Glutamatergic neuron (in vitro differentiated cells): ENCODE measurements around the gene DYNLT3. TPM values are rescaled to one million over a fixed set of nuclear protein-coding genes. Genes with fewer than 3 reads are reported as not detected.

ENCODE experiments used
- DNase-seq: peaks from one replicate; pipeline ENCODE4 v3.0.0; 2022
- H3K27ac Mint-ChIP-seq: one replicate; pipeline ENCODE4 v1.8.0; 2020; ENCODE audit warnings: mild to moderate bottlenecking, mixed read lengths, inconsistent platforms; ENCODE audit not compliant: unreplicated experiment
- H3K27me3 Mint-ChIP-seq: one replicate; pipeline ENCODE4 v1.8.0; 2020; ENCODE audit warnings: mild to moderate bottlenecking, moderate library complexity, mixed read lengths, inconsistent platforms; ENCODE audit not compliant: unreplicated experiment
- H3K36me3 Mint-ChIP-seq: one replicate; pipeline ENCODE4 v1.8.0; 2020; ENCODE audit warnings: mild to moderate bottlenecking, mixed read lengths, inconsistent platforms; ENCODE audit not compliant: unreplicated experiment
- H3K4me1 Mint-ChIP-seq: one replicate; pipeline ENCODE4 v1.8.0; 2020; ENCODE audit warnings: mild to moderate bottlenecking, low read depth, mixed read lengths, inconsistent platforms; ENCODE audit not compliant: unreplicated experiment
- H3K4me3 Mint-ChIP-seq: one replicate; pipeline ENCODE4 v1.8.0; 2020; ENCODE audit warnings: mild to moderate bottlenecking, mixed read lengths, inconsistent platforms; ENCODE audit not compliant: unreplicated experiment
- H3K9me3 Mint-ChIP-seq: one replicate; pipeline ENCODE4 v1.8.0; 2020; ENCODE audit warnings: mild to moderate bottlenecking, moderate library complexity, mixed read lengths, inconsistent platforms; ENCODE audit not compliant: unreplicated experiment
- total RNA-seq: library from RNA; stranded (reverse); fragmentation: NEBNext Ultra II Directional; extraction: Animal tissue kit (Norgen Biotek cat#: 25700); gene quantifications from one replicate; pipeline ENCODE4 v1.2.1, GENCODE V29; 2021; ENCODE audit not compliant: unreplicated experiment
- TF ChIP-seq, protein P1 (sequence below): fragments of 200-600 bp; sonication (generic); IDR thresholded peaks from one replicate; pipeline ENCODE4 v1.5.0; 2021; ENCODE audit not compliant: partially characterized antibody, unreplicated experiment

DYNLT3 gene
- total RNA-seq, 1 donor from 2014 or later = 13.4 TPM

- no peak for DNase-seq
- Mint-ChIP-seq H3K27ac (no peak overlapping the region), H3K27me3 (no peaks in the 10 kb centered on the region), H3K9me3 (peaks cover 1% of the 10 kb centered on the region), H3K4me3 (no peak overlapping the region), H3K36me3 (no peaks in the 10 kb centered on the region), H3K4me1 (no peaks in the 10 kb centered on the region)
- TF ChIP-seq, protein P1, sequence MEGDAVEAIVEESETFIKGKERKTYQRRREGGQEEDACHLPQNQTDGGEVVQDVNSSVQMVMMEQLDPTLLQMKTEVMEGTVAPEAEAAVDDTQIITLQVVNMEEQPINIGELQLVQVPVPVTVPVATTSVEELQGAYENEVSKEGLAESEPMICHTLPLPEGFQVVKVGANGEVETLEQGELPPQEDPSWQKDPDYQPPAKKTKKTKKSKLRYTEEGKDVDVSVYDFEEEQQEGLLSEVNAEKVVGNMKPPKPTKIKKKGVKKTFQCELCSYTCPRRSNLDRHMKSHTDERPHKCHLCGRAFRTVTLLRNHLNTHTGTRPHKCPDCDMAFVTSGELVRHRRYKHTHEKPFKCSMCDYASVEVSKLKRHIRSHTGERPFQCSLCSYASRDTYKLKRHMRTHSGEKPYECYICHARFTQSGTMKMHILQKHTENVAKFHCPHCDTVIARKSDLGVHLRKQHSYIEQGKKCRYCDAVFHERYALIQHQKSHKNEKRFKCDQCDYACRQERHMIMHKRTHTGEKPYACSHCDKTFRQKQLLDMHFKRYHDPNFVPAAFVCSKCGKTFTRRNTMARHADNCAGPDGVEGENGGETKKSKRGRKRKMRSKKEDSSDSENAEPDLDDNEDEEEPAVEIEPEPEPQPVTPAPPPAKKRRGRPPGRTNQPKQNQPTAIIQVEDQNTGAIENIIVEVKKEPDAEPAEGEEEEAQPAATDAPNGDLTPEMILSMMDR = no peak
Measured at GRCh38 chrX:37862851-37863250, 15.5 kb upstream of the DYNLT3 start.

- Mint-ChIP-seq H3K4me1 (no peaks in the 10 kb centered on the region), H3K4me3 (no peak overlapping the region), H3K36me3 (no peaks in the 10 kb centered on the region), H3K9me3 (no peaks in the 10 kb centered on the region), H3K27ac (no peak overlapping the region), H3K27me3 (no peaks in the 10 kb centered on the region)
- DNase-seq = no peak
- TF ChIP-seq, protein P1 = no peak
Measured at GRCh38 chrX:37860721-37861120, 13.3 kb upstream of the DYNLT3 start.

DNA sequence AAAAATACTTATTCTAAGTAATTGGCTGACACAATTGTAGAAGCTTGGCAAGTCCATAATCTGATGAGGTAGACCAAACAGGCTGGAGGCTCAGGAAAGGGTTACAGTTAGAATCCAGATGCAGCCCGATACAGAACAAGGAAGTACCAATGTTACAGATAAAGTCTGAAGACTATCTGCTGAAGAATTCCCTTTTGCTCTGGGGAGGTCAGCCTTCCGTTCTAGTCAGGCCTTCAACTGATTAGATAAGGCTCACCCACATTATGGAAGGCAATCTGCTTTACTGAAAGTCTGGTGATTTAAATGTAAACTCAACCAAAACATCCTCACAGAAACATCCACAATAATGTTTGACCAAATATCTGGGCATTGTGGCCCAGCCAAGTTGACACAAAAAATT, 7.4 kb upstream of the DYNLT3 start:
- Mint-ChIP-seq H3K9me3 (no peaks in the 10 kb centered on the region), H3K36me3 (no peaks in the 10 kb centered on the region), H3K4me1 (no peaks in the 10 kb centered on the region), H3K27me3 (no peaks in the 10 kb centered on the region), H3K27ac (no peak overlapping the region), H3K4me3 (no peak overlapping the region)
- TF ChIP-seq, protein P1 = no peak
- DNase-seq = no peak

- Mint-ChIP-seq H3K4me1 (no peaks in the 10 kb centered on the region), H3K4me3 (no peak overlapping the region), H3K27ac (no peak overlapping the region), H3K9me3 (no peaks in the 10 kb centered on the region), H3K36me3 (no peaks in the 10 kb centered on the region), H3K27me3 (no peaks in the 10 kb centered on the region)
- TF ChIP-seq, protein P1 = no peak
- DNase-seq = no peak
Measured at GRCh38 chrX:37854148-37854547, 6.8 kb upstream of the DYNLT3 start.

DNA sequence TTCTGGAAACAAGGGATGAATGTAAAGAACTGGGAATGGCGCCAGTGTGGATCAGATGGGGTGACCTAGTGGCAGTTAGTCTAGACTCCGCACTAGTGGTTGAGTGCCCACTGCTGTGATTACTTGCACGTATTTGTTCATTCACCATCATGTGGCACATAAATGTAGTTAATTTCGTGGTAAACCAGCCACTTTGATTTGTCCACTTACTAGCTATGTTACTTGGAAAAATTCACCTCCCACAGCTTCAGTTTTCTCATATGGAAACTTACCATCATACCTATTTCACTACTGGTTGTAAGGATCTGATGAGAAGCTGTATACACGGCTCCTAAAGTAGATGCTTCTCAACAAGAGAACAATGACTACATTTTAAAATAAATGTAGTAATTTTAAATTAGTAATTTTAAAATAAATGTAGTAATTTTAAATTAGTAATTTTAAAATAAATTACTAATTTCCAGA, 394 bp upstream of the DYNLT3 start:
- TF ChIP-seq, protein P1 = no peak
- no peaks in the 10 kb centered on the region for H3K36me3 Mint-ChIP-seq
- no peak for DNase-seq
- peak overlapping the region; percentile 85 for H3K4me3 Mint-ChIP-seq
- peak overlapping the region; percentile 70 for H3K27ac Mint-ChIP-seq
- H3K4me1 Mint-ChIP-seq = no peaks in the 10 kb centered on the region
- H3K27me3 Mint-ChIP-seq = no peaks in the 10 kb centered on the region
- H3K9me3 Mint-ChIP-seq = no peaks in the 10 kb centered on the region
